ENCODE measurements around the gene FIGLA.
A peak's percentile ranks its signal among the peaks of the same experiment; 100 is the strongest.
"Not testable (repeated sequence)": the region's sequence is repeated elsewhere in the genome, so short reads cannot be mapped to it uniquely, and the experiment has no call there.

The FIGLA gene

GRCh38 chr2:70797996-70798395 is 7.6 kb upstream of the FIGLA start:
- not testable (repeated sequence) for H3K36me3 ChIP-seq (ENCODE audit: insufficient read depth, low read length); H3K9me3 ChIP-seq (ENCODE audit: control insufficient read depth, insufficient read depth, low read length); H3K9ac ChIP-seq (ENCODE audit: low read depth, low read length); H3K4me1 ChIP-seq (ENCODE audit: insufficient read depth, low read length)

GRCh38 chr2:70797506-70797905 is 7.1 kb upstream of the FIGLA start:
- Histone ChIP-seq H3K36me3 (ENCODE audit: insufficient read depth, low read length) (no peaks in the 10 kb centered on the region), H3K9me3 (ENCODE audit: control insufficient read depth, insufficient read depth, low read length) (no peaks in the 10 kb centered on the region), H3K4me1 (ENCODE audit: insufficient read depth, low read length) (0 out of 2 replicates have a peak, but pooled peaks cover 4% of the 10 kb centered on the region), H3K9ac (ENCODE audit: low read depth, low read length) (no peak overlapping the region)

- H3K36me3 ChIP-seq (ENCODE audit: insufficient read depth, low read length), result no peaks in the 10 kb centered on the region
- no peak overlapping the region for H3K9ac ChIP-seq (ENCODE audit: low read depth, low read length)
- H3K4me1 ChIP-seq (ENCODE audit: insufficient read depth, low read length), result 0 out of 2 replicates have a peak, but pooled peaks cover 4% of the 10 kb centered on the region
- no peaks in the 10 kb centered on the region for H3K9me3 ChIP-seq (ENCODE audit: control insufficient read depth, insufficient read depth, low read length)
These were observed 5.8 kb upstream of the FIGLA start for GRCh38 chr2:70796262-70796661.

GRCh38 chr2:70795164-70795995 is 4.9 kb upstream of the FIGLA start:
- H3K9me3 ChIP-seq (ENCODE audit: control insufficient read depth, insufficient read depth, low read length), result no peaks in the 10 kb centered on the region
- H3K9ac ChIP-seq (ENCODE audit: low read depth, low read length), result no peak overlapping the region
- H3K4me1 ChIP-seq (ENCODE audit: insufficient read depth, low read length), result 0 out of 2 replicates have a peak, but pooled peaks cover 4% of the 10 kb centered on the region
- H3K36me3 ChIP-seq (ENCODE audit: insufficient read depth, low read length), result no peaks in the 10 kb centered on the region

- 0 out of 2 replicates have a peak, but pooled peaks cover 4% of the 10 kb centered on the region for H3K4me1 ChIP-seq (ENCODE audit: insufficient read depth, low read length)
- H3K9ac ChIP-seq (ENCODE audit: low read depth, low read length), result no peak overlapping the region
- H3K36me3 ChIP-seq (ENCODE audit: insufficient read depth, low read length), result no peaks in the 10 kb centered on the region
- H3K9me3 ChIP-seq (ENCODE audit: control insufficient read depth, insufficient read depth, low read length), result no peaks in the 10 kb centered on the region
These were observed 3.0 kb upstream of the FIGLA start for GRCh38 chr2:70793450-70793849.

- Histone ChIP-seq H3K4me1 (ENCODE audit: insufficient read depth, low read length) (no peaks in the 10 kb centered on the region; the same call in 1 of the 2 replicates), H3K9ac (ENCODE audit: low read depth, low read length) (peak overlapping the region; percentile 29; the same call in 1 of the 2 replicates), H3K9me3 (ENCODE audit: control insufficient read depth, insufficient read depth, low read length) (no peaks in the 10 kb centered on the region), H3K36me3 (ENCODE audit: insufficient read depth, low read length) (no peaks in the 10 kb centered on the region)
These were observed 923 bp downstream of the FIGLA start for GRCh38 chr2:70789304-70790135.

GRCh38 chr2:70785137-70785911 is 5.1 kb downstream of the FIGLA start:
- Histone ChIP-seq H3K9me3 (ENCODE audit: control insufficient read depth, insufficient read depth, low read length) (no peaks in the 10 kb centered on the region), H3K4me1 (ENCODE audit: insufficient read depth, low read length) (no peaks in the 10 kb centered on the region; the same call in 1 of the 2 replicates)

GRCh38 chr2:70784320-70784719 is 6.1 kb downstream of the FIGLA start:
- Histone ChIP-seq H3K9me3 (ENCODE audit: control insufficient read depth, insufficient read depth, low read length) (no peaks in the 10 kb centered on the region), H3K36me3 (ENCODE audit: insufficient read depth, low read length) (no peaks in the 10 kb centered on the region), H3K9ac (ENCODE audit: low read depth, low read length) (no peak overlapping the region), H3K4me1 (ENCODE audit: insufficient read depth, low read length) (no peaks in the 10 kb centered on the region; the same call in 1 of the 2 replicates)

More at GRCh38 chr2:70785137-70785911, 5.1 kb downstream of the FIGLA start:
- Histone ChIP-seq H3K36me3 (ENCODE audit: insufficient read depth, low read length) (no peaks in the 10 kb centered on the region), H3K9ac (ENCODE audit: low read depth, low read length) (no peak overlapping the region)

- Histone ChIP-seq H3K9me3 (ENCODE audit: control insufficient read depth, insufficient read depth, low read length) (no peaks in the 10 kb centered on the region), H3K36me3 (ENCODE audit: insufficient read depth, low read length) (no peaks in the 10 kb centered on the region), H3K4me1 (ENCODE audit: insufficient read depth, low read length) (peaks cover 3% of the 10 kb centered on the region; the same call in 1 of the 2 replicates), H3K9ac (ENCODE audit: low read depth, low read length) (no peak overlapping the region)
These were observed 10.4 kb downstream of the FIGLA start for GRCh38 chr2:70779911-70780545.

GRCh38 chr2:70779491-70779890 is 11.0 kb downstream of the FIGLA start:
- no peak overlapping the region for H3K9ac ChIP-seq (ENCODE audit: low read depth, low read length)
- H3K4me1 ChIP-seq (ENCODE audit: insufficient read depth, low read length), result peaks cover 3% of the 10 kb centered on the region; the same call in 1 of the 2 replicates
- no peaks in the 10 kb centered on the region for H3K9me3 ChIP-seq (ENCODE audit: control insufficient read depth, insufficient read depth, low read length)
- H3K36me3 ChIP-seq (ENCODE audit: insufficient read depth, low read length), result no peaks in the 10 kb centered on the region

- Histone ChIP-seq H3K9ac (ENCODE audit: low read depth, low read length) (no peak overlapping the region), H3K9me3 (ENCODE audit: control insufficient read depth, insufficient read depth, low read length) (peaks cover 1% of the 10 kb centered on the region), H3K4me1 (ENCODE audit: insufficient read depth, low read length) (0 out of 2 replicates have a peak, but pooled peaks cover 3% of the 10 kb centered on the region), H3K36me3 (ENCODE audit: insufficient read depth, low read length) (no peaks in the 10 kb centered on the region)
These were observed 11.8 kb downstream of the FIGLA start for GRCh38 chr2:70778676-70779075.

- no peaks in the 10 kb centered on the region for H3K36me3 ChIP-seq (ENCODE audit: insufficient read depth, low read length)
- peaks cover 4% of the 10 kb centered on the region for H3K9me3 ChIP-seq (ENCODE audit: control insufficient read depth, insufficient read depth, low read length)
- H3K4me1 ChIP-seq (ENCODE audit: insufficient read depth, low read length), result 0 out of 2 replicates have a peak, but pooled peaks cover 3% of the 10 kb centered on the region
- H3K9ac ChIP-seq (ENCODE audit: low read depth, low read length), result no peak overlapping the region
These were observed 13.0 kb downstream of the FIGLA start for GRCh38 chr2:70777450-70777849.

- Histone ChIP-seq H3K36me3 (ENCODE audit: insufficient read depth, low read length) (no peaks in the 10 kb centered on the region), H3K4me1 (ENCODE audit: insufficient read depth, low read length) (0 out of 2 replicates have a peak, but pooled peaks cover 3% of the 10 kb centered on the region), H3K9ac (ENCODE audit: low read depth, low read length) (no peak overlapping the region), H3K9me3 (ENCODE audit: control insufficient read depth, insufficient read depth, low read length) (peaks cover 4% of the 10 kb centered on the region)
These were observed 14.2 kb downstream of the FIGLA start for GRCh38 chr2:70776266-70776665.
